ENCODE results near the gene APOL3.
A peak's percentile ranks its signal among the peaks of the same experiment; 100 is the strongest.
"Not testable (repeated sequence)": the region's sequence is repeated elsewhere in the genome, so short reads cannot be mapped to it uniquely, and the experiment has no call there.

APOL3 gene

GRCh38 chr22:36156515-36157419 lies 3.8 kb downstream of the APOL3 start:
- peak; percentile 42 for DNase-seq (ENCODE audit: low read depth)

GRCh38 chr22:36156119-36156514 lies 4.4 kb downstream of the APOL3 start:
- no peak for DNase-seq (ENCODE audit: low read depth)

GRCh38 chr22:36155702-36156101 lies 4.9 kb downstream of the APOL3 start:
- DNase-seq (ENCODE audit: low read depth) = no peak

- DNase-seq (ENCODE audit: low read depth) = no peak
Measured at GRCh38 chr22:36154423-36154945, 6.1 kb downstream of the APOL3 start.

- DNase-seq (ENCODE audit: low read depth) = no peak
Measured at GRCh38 chr22:36153501-36154422, 6.8 kb downstream of the APOL3 start.

- not testable (repeated sequence) for DNase-seq (ENCODE audit: low read depth)
Measured at GRCh38 chr22:36152821-36153220, 7.7 kb downstream of the APOL3 start.

GRCh38 chr22:36152088-36152487 lies 8.5 kb downstream of the APOL3 start:
- DNase-seq (ENCODE audit: low read depth) = no peak

- DNase-seq (ENCODE audit: low read depth) = no peak
Measured at GRCh38 chr22:36151006-36151595, 9.5 kb downstream of the APOL3 start.

GRCh38 chr22:36149441-36149840 lies 11.1 kb downstream of the APOL3 start:
- DNase-seq (ENCODE audit: low read depth) = no peak

- no peak for DNase-seq (ENCODE audit: low read depth)
Measured at GRCh38 chr22:36148411-36148810, 12.1 kb downstream of the APOL3 start.

- DNase-seq (ENCODE audit: low read depth) = no peak
Measured at GRCh38 chr22:36147196-36147791, 13.3 kb downstream of the APOL3 start.

GRCh38 chr22:36145881-36146280 lies 14.7 kb downstream of the APOL3 start:
- DNase-seq (ENCODE audit: low read depth) = no peak

GRCh38 chr22:36144886-36145541 lies 15.5 kb downstream of the APOL3 start:
- no peak for DNase-seq (ENCODE audit: low read depth)

GRCh38 chr22:36143956-36144355 lies 16.6 kb downstream of the APOL3 start:
- DNase-seq (ENCODE audit: low read depth) = no peak

- DNase-seq (ENCODE audit: low read depth) = no peak
Measured at GRCh38 chr22:36143066-36143815, 17.3 kb downstream of the APOL3 start.

GRCh38 chr22:36141481-36141880 lies 19.1 kb downstream of the APOL3 start:
- no peak for DNase-seq (ENCODE audit: low read depth)

- DNase-seq (ENCODE audit: low read depth) = not testable (repeated sequence)
Measured at GRCh38 chr22:36138709-36139108, 21.8 kb downstream of the APOL3 start.

- no peak for DNase-seq (ENCODE audit: low read depth)
Measured at GRCh38 chr22:36136988-36137387, 23.6 kb downstream of the APOL3 start.

- peak; percentile 45 for DNase-seq (ENCODE audit: low read depth)
Measured at GRCh38 chr22:36136475-36136874, 24.1 kb downstream of the APOL3 start.

- DNase-seq (ENCODE audit: low read depth) = no peak
Measured at GRCh38 chr22:36135306-36135980, 25.1 kb downstream of the APOL3 start.
